GM12878 (cell line): Measurements from ENCODE around the gene AP3S2. TPM values are rescaled to one million over a fixed set of nuclear protein-coding genes. Genes with fewer than 3 reads are reported as not detected.

ENCODE experiments used
- ATAC-seq: fragments of 200-7000 bp; cut with Tn5 transposase; 3 replicates; pipeline ENCODE4 v1.9.1; 2020; ENCODE audit warnings: mild to moderate bottlenecking, moderate library complexity
- BruUV-seq: library from RNA; stranded (reverse); fragments of 400-500 nt; replicated peaks from 2 replicates; lab custom pipeline; 2021; lab: Mats Ljungman, UMichigan
- CTCF ChIA-PET: fragments of 300-600 bp; sonication (Branson Sonifier 250); formaldehyde crosslinking; extraction: SDS; loops from one replicate; lab custom pipeline; 2021; ENCODE audit warnings: inconsistent platforms; lab: Yijun Ruan, JAX
- POLR2A ChIA-PET: fragments of 350-600 bp; formaldehyde crosslinking; extraction: SDS; loops from one replicate; lab custom pipeline; 2021; ENCODE audit warnings: inconsistent platforms; lab: Charles Lee
- RAD21 ChIA-PET: fragments of 300-600 bp; sonication (Branson Sonifier 250); formaldehyde crosslinking; loops from one replicate; lab custom pipeline; 2023; ENCODE audit warnings: antibody characterized with exemption; ENCODE audit not compliant: unreplicated experiment; lab: Charles Lee
- SMC1A ChIA-PET: fragments of 300-600 bp; sonication (Branson Sonifier 250); formaldehyde crosslinking; loops from one replicate; lab custom pipeline; 2023; ENCODE audit not compliant: unreplicated experiment, uncharacterized antibody; lab: Charles Lee
- DNase-seq: peaks from one replicate; pipeline ENCODE4 v3.0.0-alpha.2; 2011; ENCODE audit warnings: low read depth, low spot score
- FAIRE-seq: peaks from 3 replicates; lab custom pipeline; 2011; peaks lifted over from hg19 to GRCh38; lab: Jason Lieb, UNC
- H2AFZ ChIP-seq: 2 replicates; pipeline ENCODE4 v1.6.0; 2011; ENCODE audit warnings: low read depth, low read length, control low read depth; ENCODE audit not compliant: control insufficient read depth
- H3K27ac ChIP-seq: 2 replicates; pipeline ENCODE4 v1.5.1; 2011; ENCODE audit warnings: control low read depth; ENCODE audit not compliant: control insufficient read depth, insufficient read depth
- H3K27me3 ChIP-seq, 2 experiments: replicated peaks in 1 of 2; 2 replicates each; pipeline versions ENCODE4 v1.6.0 to v1.6.1; 2011; ENCODE audit warnings: low read length in 1 of 2; ENCODE audit not compliant: control insufficient read depth in 2 of 2, insufficient read depth in 2 of 2
- H3K36me3 ChIP-seq, 2 experiments: 2 replicates each; pipeline ENCODE4 v1.5.1; 2011; ENCODE audit warnings: low read length in 1 of 2; ENCODE audit not compliant: control insufficient read depth in 2 of 2, insufficient read depth in 2 of 2
- H3K4me1 ChIP-seq: 2 replicates; pipeline ENCODE4 v1.6.1; 2011; ENCODE audit warnings: mild to moderate bottlenecking, low read length, moderate library complexity, mixed read lengths; ENCODE audit not compliant: control insufficient read depth, insufficient read depth
- H3K4me2 ChIP-seq: 2 replicates; pipeline ENCODE4 v1.6.0; 2011; ENCODE audit warnings: control low read depth; ENCODE audit not compliant: control insufficient read depth, insufficient read depth
- H3K4me3 ChIP-seq: fragments of 200-600 bp; sonication (generic); 2 replicates; pipeline ENCODE4 v1.5.1; 2016
- H3K79me2 ChIP-seq: 2 replicates; pipeline ENCODE4 v1.6.0; 2011; ENCODE audit warnings: low read length; ENCODE audit not compliant: control insufficient read depth, insufficient read depth
- H3K9ac ChIP-seq: 2 replicates; pipeline ENCODE4 v1.8.0; 2011; ENCODE audit warnings: low read length, control low read depth, mixed read lengths; ENCODE audit not compliant: control insufficient read depth, insufficient read depth
- H3K9me3 ChIP-seq: replicated peaks from 3 replicates; pipeline ENCODE4 v1.5.1; 2011; ENCODE audit warnings: mild to moderate bottlenecking, low read length; ENCODE audit not compliant: control insufficient read depth, insufficient read depth
- H4K20me1 ChIP-seq: 2 replicates; pipeline ENCODE4 v1.6.0; 2011; ENCODE audit not compliant: control insufficient read depth, insufficient read depth
- CBX5 ChIP-seq: sonication (generic); IDR thresholded peaks from 2 replicates; pipeline ENCODE4 v1.6.1; 2016; ENCODE audit warnings: low read depth, moderate library complexity, mild to moderate bottlenecking, inconsistent platforms
- RAD51 ChIP-seq: fragments of 450-650 bp; IDR thresholded peaks from 2 replicates; pipeline ENCODE4 v1.6.1; 2016; ENCODE audit warnings: moderate library complexity, mild to moderate bottlenecking, inconsistent platforms
- RUNX3 ChIP-seq: IDR thresholded peaks from 2 replicates; pipeline ENCODE4 v1.6.1; 2012; ENCODE audit warnings: low read length, inconsistent platforms
- SRF ChIP-seq, 2 experiments: IDR thresholded peaks; 2 replicates each; pipeline ENCODE4 v1.6.1; 2011; ENCODE audit warnings: low read depth in 2 of 2, low read length in 2 of 2, mild to moderate bottlenecking in 1 of 2, moderate library complexity in 1 of 2
- ZNF207 ChIP-seq: fragments of 450-650 bp; IDR thresholded peaks from 2 replicates; pipeline ENCODE4 v1.6.1; 2014; ENCODE audit warnings: antibody characterized with exemption, mild to moderate bottlenecking, borderline replicate concordance
- ZNF274 ChIP-seq: IDR thresholded peaks from one replicate; pipeline ENCODE4 v1.8.0; 2011; ENCODE audit not compliant: insufficient read length, insufficient read depth
- WGBS: methylation state at CpG from one replicate; pipeline ENCODE4 v1.1.6; 2016; ENCODE audit warnings: low lambda C conversion rate; ENCODE audit not compliant: insufficient replicate concordance, insufficient coverage; ENCODE audit errors: missing lambda C conversion rate; 5-methylcytosine and 5-hydroxymethylcytosine counted together
- in situ Hi-C: fragments of 300-500 bp; cut with MboI; formaldehyde crosslinking; loops from 9 replicates; pipeline ENCODE4 v1.14.3; 2018; ENCODE audit warnings: mixed read lengths
- intact Hi-C: fragments of 100-400 bp; cut with micrococcal nuclease; formaldehyde crosslinking; loops from one replicate; pipeline ENCODE4 v1.14.2; 2022; ENCODE audit not compliant: unreplicated experiment
- polyA plus RNA-seq, 11 experiments: library from polyadenylated mRNA; depleted of rRNA in 4 of 11; unstranded in 6 of 11; stranded (reverse) in 5 of 11; fragments of >200 nt; fragmentation: Nextera tagmentation in 4 of 11; fragmentation: Illumina TruSeq in 1 of 11; extraction: Ambion mirVana in 4 of 11; extraction: Trizol in 1 of 11; gene quantifications; 1 replicate in 1 of 11; 2 replicates in 10 of 11; pipeline versions ENCODE4 v1.2.1 to v1.2.3, GENCODE V29; 2011 to 2016; ENCODE audit warnings: inconsistent platforms in 2 of 11, missing spikeins in 2 of 11, low read depth in 1 of 11
- total RNA-seq, 4 experiments: library from RNA; depleted of rRNA in 3 of 4; stranded (reverse); fragments of >200 nt in 3 of 4; fragmentation: Illumina TruSeq in 1 of 4; extraction: Trizol in 1 of 4; gene quantifications; 2 replicates each; pipeline versions ENCODE4 v1.2.1 to v1.2.3, GENCODE V29; 2013 to 2021
- TF ChIP-seq, protein P1 (sequence below): fragments of 450-650 bp; IDR thresholded peaks from 2 replicates; pipeline ENCODE4 v1.6.1; 2016; ENCODE audit warnings: mild to moderate bottlenecking, moderate library complexity, borderline replicate concordance

The AP3S2 gene
- total and polyA plus RNA-seq, 10 of the 15 experiments (the other 5 are each of a cell fraction or from before 2014, with no cell fraction given): 10.0 to 43.6 (median 26.0) TPM

DNA sequence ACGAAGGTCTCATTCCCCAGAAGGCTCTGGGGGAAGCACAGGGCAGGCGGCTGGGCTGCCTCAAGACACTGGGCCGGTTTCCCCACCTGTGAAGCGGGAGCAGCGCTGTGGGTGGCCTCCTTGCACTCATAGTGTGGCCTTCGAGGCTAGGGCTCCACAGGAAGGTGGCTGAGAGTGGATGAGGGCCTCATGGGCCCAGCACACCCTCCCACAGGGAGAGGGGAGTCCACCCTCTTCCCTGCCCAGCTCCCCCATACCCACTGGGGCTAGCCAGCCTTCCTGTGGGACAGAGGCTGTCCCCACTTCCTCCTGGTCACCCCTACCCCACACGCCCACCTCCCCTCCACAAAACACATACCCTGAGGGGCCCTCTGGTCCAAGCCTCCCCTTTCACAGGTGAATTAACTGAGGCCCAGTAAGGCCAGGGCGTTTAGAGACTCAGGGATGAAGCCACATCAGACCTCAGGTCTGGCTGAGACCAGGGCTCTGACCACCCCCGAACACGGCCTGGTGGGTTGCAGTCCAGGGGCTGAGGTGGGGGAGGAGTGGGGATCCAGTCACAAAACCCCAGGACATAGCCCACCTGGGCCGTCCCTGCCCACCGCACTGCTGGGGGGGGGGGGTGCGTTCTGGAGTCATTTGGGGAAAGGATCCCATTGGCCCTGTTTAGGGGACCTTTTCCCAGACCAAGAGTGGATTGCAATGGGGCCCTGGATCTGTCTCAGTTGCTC, 80.2 kb downstream of the AP3S2 start:
- RAD21 ChIA-PET: interaction anchor here (1.3 kb wide), 1 partner anchor 61 kb away, joined by 3 read pairs; no protein-coding TSS in a partner anchor
- FAIRE-seq: no peak

More for the DNA sequence above, 80.2 kb downstream of the AP3S2 start:
- intact Hi-C loops: no loop called here
- no TSS peak for BruUV-seq
- Histone ChIP-seq H3K79me2 (no peaks in the 10 kb centered on the region), H3K9me3 (no peaks in the 10 kb centered on the region; the same call in 2 of the 3 replicates), H3K9ac (no peak overlapping the region), H3K4me1 (no peaks in the 10 kb centered on the region; the same call in 1 of the 2 replicates), H3K36me3 (no peaks in the 10 kb centered on the region), H3K27me3 (peaks cover 5 to 6% of the 10 kb centered on the region in 2 experiments; a peak in 3 of 4 replicates), H4K20me1 (no peaks in the 10 kb centered on the region), H3K27ac (no peak overlapping the region), H3K4me2 (no peak overlapping the region), H2AFZ (no peak overlapping the region), H3K4me3 (no peak overlapping the region)
- POLR2A ChIA-PET: no interaction called here
- 58% methylated on average over 13 of the region's 13 CpGs for WGBS
- in situ Hi-C loops: no loop called here
- SMC1A ChIA-PET: no interaction called here
- DNase-seq (no peak), ATAC-seq (no peak)
- no peak for TF ChIP-seq ZNF207
- no peak for TF ChIP-seq RUNX3
- no peak for TF ChIP-seq CBX5
- TF ChIP-seq, protein P1, sequence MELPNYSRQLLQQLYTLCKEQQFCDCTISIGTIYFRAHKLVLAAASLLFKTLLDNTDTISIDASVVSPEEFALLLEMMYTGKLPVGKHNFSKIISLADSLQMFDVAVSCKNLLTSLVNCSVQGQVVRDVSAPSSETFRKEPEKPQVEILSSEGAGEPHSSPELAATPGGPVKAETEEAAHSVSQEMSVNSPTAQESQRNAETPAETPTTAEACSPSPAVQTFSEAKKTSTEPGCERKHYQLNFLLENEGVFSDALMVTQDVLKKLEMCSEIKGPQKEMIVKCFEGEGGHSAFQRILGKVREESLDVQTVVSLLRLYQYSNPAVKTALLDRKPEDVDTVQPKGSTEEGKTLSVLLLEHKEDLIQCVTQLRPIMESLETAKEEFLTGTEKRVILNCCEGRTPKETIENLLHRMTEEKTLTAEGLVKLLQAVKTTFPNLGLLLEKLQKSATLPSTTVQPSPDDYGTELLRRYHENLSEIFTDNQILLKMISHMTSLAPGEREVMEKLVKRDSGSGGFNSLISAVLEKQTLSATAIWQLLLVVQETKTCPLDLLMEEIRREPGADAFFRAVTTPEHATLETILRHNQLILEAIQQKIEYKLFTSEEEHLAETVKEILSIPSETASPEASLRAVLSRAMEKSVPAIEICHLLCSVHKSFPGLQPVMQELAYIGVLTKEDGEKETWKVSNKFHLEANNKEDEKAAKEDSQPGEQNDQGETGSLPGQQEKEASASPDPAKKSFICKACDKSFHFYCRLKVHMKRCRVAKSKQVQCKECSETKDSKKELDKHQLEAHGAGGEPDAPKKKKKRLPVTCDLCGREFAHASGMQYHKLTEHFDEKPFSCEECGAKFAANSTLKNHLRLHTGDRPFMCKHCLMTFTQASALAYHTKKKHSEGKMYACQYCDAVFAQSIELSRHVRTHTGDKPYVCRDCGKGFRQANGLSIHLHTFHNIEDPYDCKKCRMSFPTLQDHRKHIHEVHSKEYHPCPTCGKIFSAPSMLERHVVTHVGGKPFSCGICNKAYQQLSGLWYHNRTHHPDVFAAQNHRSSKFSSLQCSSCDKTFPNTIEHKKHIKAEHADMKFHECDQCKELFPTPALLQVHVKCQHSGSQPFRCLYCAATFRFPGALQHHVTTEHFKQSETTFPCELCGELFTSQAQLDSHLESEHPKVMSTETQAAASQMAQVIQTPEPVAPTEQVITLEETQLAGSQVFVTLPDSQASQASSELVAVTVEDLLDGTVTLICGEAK: no peak
- TF ChIP-seq ZNF274: no peak
- no peak for TF ChIP-seq RAD51
- TF ChIP-seq SRF (IDR thresholded peaks at IDR 0.05; ENCODE audit: low read depth in 2 of 2, low read length in 2 of 2): no peak
- CTCF ChIA-PET: interaction anchor here (0.6 kb wide), 1 partner anchor 53 kb away, joined by 3 read pairs; no protein-coding TSS in a partner anchor
